Keratinocyte (primary cell): Measurements from ENCODE around the gene CORO2B. TPM values are rescaled to one million over a fixed set of nuclear protein-coding genes. Genes with fewer than 3 reads are reported as not detected.

Experiments used
- DNase-seq: peaks from one replicate; pipeline ENCODE4 v3.0.0-alpha.2; 2011; ENCODE audit warnings: low read depth, missing footprints, low spot score
- FAIRE-seq: peaks from 2 replicates; lab custom pipeline; 2011; peaks lifted over from hg19 to GRCh38; lab: Jason Lieb, UNC
- H2AFZ ChIP-seq: 2 replicates; pipeline ENCODE4 v1.6.0; 2012; ENCODE audit warnings: low read length, control low read depth, inconsistent platforms; ENCODE audit not compliant: control insufficient read depth
- H3K27ac ChIP-seq: 2 replicates; pipeline ENCODE4 v1.5.1; 2011; ENCODE audit warnings: low read length; ENCODE audit not compliant: control insufficient read depth, insufficient read depth
- H3K27me3 ChIP-seq: 3 replicates; pipeline ENCODE4 v1.6.0; 2011; ENCODE audit warnings: low read length; ENCODE audit not compliant: control insufficient read depth, insufficient read depth; ENCODE audit errors: extremely low read depth
- H3K36me3 ChIP-seq, 2 experiments: 2 replicates in 1 of 2; 3 replicates in 1 of 2; pipeline ENCODE4 v1.5.1; 2011; ENCODE audit warnings: low read length in 2 of 2, mild to moderate bottlenecking in 1 of 2; ENCODE audit not compliant: control insufficient read depth in 2 of 2, insufficient read depth in 2 of 2; ENCODE audit errors: extremely low read depth in 1 of 2
- H3K4me1 ChIP-seq: 3 replicates; pipeline ENCODE4 v1.5.1; 2011; ENCODE audit warnings: low read length; ENCODE audit not compliant: control insufficient read depth, insufficient read depth; ENCODE audit errors: extremely low read depth
- H3K4me2 ChIP-seq: 3 replicates; pipeline ENCODE4 v1.6.0; 2011; ENCODE audit warnings: low read depth, low read length; ENCODE audit not compliant: control insufficient read depth, insufficient read depth; ENCODE audit errors: extremely low read depth
- H3K4me3 ChIP-seq, 3 experiments: fragments of 200-600 bp in 1 of 3; sonication (generic) in 1 of 3; 2 replicates in 2 of 3; 3 replicates in 1 of 3; pipeline ENCODE4 v1.5.1; 2011 to 2016; ENCODE audit warnings: low read length in 3 of 3, mild to moderate bottlenecking in 3 of 3, control low read depth in 2 of 3, inconsistent platforms in 1 of 3, low read depth in 1 of 3, mixed read lengths in 1 of 3, mixed run types in 1 of 3, moderate library complexity in 1 of 3; ENCODE audit not compliant: control insufficient read depth in 2 of 3, insufficient read depth in 2 of 3; ENCODE audit errors: extremely low read depth in 1 of 3
- H3K79me2 ChIP-seq: 2 replicates; pipeline ENCODE4 v1.6.0; 2012; ENCODE audit warnings: low read length; ENCODE audit not compliant: control insufficient read depth, insufficient read depth
- H3K9ac ChIP-seq: 3 replicates; pipeline ENCODE4 v1.6.0; 2011; ENCODE audit warnings: low read length; ENCODE audit not compliant: control insufficient read depth, insufficient read depth; ENCODE audit errors: extremely low read depth
- H3K9me1 ChIP-seq: 3 replicates; pipeline ENCODE4 v1.6.0; 2011; ENCODE audit warnings: low read length; ENCODE audit not compliant: control insufficient read depth, insufficient read depth; ENCODE audit errors: extremely low read depth
- H3K9me3 ChIP-seq: 2 replicates; pipeline ENCODE4 v1.5.1; 2012; ENCODE audit warnings: low read depth, low read length; ENCODE audit not compliant: control insufficient read depth
- H4K20me1 ChIP-seq: 3 replicates; pipeline ENCODE4 v1.6.0; 2011; ENCODE audit warnings: low read length; ENCODE audit not compliant: control insufficient read depth, insufficient read depth; ENCODE audit errors: extremely low read depth
- EZH2 ChIP-seq: IDR thresholded peaks from one replicate; pipeline ENCODE4 v1.6.1; 2012; ENCODE audit warnings: inconsistent platforms, mild to moderate bottlenecking, low read length, moderate library complexity
- dilution Hi-C: fragments of 300-500 bp; cut with MboI; formaldehyde crosslinking; loops from one replicate; pipeline ENCODE4 v1.7.0; 2020; ENCODE audit warnings: low sequenced_read_pairs; ENCODE audit not compliant: extremely low pct_ligation_motif_present
- polyA plus RNA-seq, 5 experiments: library from polyadenylated mRNA; depleted of rRNA in 3 of 5; stranded (reverse) in 3 of 5; stranded (forward) in 1 of 5; unstranded in 1 of 5; fragments of >200 nt; gene quantifications; 1 replicate in 1 of 5; 2 replicates in 3 of 5; 3 replicates in 1 of 5; pipeline versions ENCODE4 v1.2.1 to v1.2.3, GENCODE V29; 2011 to 2012; ENCODE audit warnings: missing spikeins in 2 of 5, low read depth in 1 of 5, low replicate concordance in 1 of 5
- TF ChIP-seq, protein P1 (sequence below), 3 experiments: IDR thresholded peaks in 1 of 3; conservative IDR thresholded peaks in 1 of 3; optimal IDR thresholded peaks in 1 of 3; 2 replicates in 2 of 3; 3 replicates in 1 of 3; pipeline versions ENCODE3 to v1.5.1; 2011; ENCODE audit warnings: low read length in 3 of 3, mild to moderate bottlenecking in 3 of 3, moderate library complexity in 2 of 3, control low read depth in 1 of 3, inconsistent platforms in 1 of 3; ENCODE audit not compliant: insufficient read depth in 2 of 3; ENCODE audit errors: extremely low read depth in 1 of 3

The CORO2B gene
- polyA plus RNA-seq, 1 donor (not counting 4 experiments of a cell fraction or from before 2014, with no cell fraction given), result 0.13 TPM

- H4K20me1 ChIP-seq, result no peaks in the 10 kb centered on the region
- H3K27me3 ChIP-seq, result peaks cover 4% of the 10 kb centered on the region
- no peak for DNase-seq
- H3K79me2 ChIP-seq, result no peaks in the 10 kb centered on the region
- no peaks in the 10 kb centered on the region for H3K36me3 ChIP-seq
- no peak for TF ChIP-seq EZH2
- TF ChIP-seq, protein P1, sequence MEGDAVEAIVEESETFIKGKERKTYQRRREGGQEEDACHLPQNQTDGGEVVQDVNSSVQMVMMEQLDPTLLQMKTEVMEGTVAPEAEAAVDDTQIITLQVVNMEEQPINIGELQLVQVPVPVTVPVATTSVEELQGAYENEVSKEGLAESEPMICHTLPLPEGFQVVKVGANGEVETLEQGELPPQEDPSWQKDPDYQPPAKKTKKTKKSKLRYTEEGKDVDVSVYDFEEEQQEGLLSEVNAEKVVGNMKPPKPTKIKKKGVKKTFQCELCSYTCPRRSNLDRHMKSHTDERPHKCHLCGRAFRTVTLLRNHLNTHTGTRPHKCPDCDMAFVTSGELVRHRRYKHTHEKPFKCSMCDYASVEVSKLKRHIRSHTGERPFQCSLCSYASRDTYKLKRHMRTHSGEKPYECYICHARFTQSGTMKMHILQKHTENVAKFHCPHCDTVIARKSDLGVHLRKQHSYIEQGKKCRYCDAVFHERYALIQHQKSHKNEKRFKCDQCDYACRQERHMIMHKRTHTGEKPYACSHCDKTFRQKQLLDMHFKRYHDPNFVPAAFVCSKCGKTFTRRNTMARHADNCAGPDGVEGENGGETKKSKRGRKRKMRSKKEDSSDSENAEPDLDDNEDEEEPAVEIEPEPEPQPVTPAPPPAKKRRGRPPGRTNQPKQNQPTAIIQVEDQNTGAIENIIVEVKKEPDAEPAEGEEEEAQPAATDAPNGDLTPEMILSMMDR (optimal IDR thresholded peaks at IDR 0.05 in 1 of 3, IDR thresholded peaks at IDR 0.05 in 1 of 3, conservative IDR thresholded peaks at IDR 0.05 in 1 of 3; ENCODE audit: extremely low read depth in 1 of 3, insufficient read depth in 2 of 3, low read length in 3 of 3), result no peak
- FAIRE-seq, result no peak
- H2AFZ ChIP-seq, result no peak overlapping the region
- no peaks in the 10 kb centered on the region for H3K9me3 ChIP-seq
- H3K9ac ChIP-seq, result no peak overlapping the region
- no peak overlapping the region for H3K4me3 ChIP-seq
- dilution Hi-C loops, result no loop called here
- peaks cover 4% of the 10 kb centered on the region for H3K4me1 ChIP-seq
- H3K4me2 ChIP-seq, result no peak overlapping the region
- no peak overlapping the region for H3K27ac ChIP-seq
- H3K9me1 ChIP-seq, result no peaks in the 10 kb centered on the region
Measured at GRCh38 chr15:68765602-68766368, 187.0 kb downstream of the CORO2B start.

DNA sequence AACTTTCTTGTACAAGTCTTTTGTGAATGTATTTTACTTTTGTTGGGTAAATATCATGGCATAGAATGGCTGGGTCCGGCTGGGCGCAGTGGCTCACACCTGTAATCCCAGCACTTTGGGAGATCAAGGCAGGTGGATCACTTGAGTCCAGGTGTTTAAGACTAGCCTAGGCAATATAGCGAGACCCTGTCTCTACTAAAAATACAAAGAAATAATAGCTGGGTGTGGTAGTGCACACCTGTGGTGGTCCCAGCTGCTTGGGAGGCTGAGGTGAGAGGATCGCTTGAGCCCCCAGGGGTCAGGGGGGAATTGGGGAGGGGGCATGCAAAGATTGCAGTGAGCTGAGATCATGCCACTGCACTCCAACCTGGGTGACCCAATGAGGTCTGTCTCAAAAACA is 189.0 kb downstream of the CORO2B start:
- TF ChIP-seq EZH2, result no peak
- TF ChIP-seq, protein P1 (optimal IDR thresholded peaks at IDR 0.05 in 1 of 3, IDR thresholded peaks at IDR 0.05 in 1 of 3, conservative IDR thresholded peaks at IDR 0.05 in 1 of 3; ENCODE audit: extremely low read depth in 1 of 3, insufficient read depth in 2 of 3, low read length in 3 of 3), result no peak
- Histone ChIP-seq H4K20me1 (no peaks in the 10 kb centered on the region), H2AFZ (no peak overlapping the region), H3K9me1 (no peaks in the 10 kb centered on the region), H3K4me2 (no peak overlapping the region), H3K27ac (no peak overlapping the region), H3K9ac (no peak overlapping the region), H3K79me2 (no peaks in the 10 kb centered on the region), H3K9me3 (no peaks in the 10 kb centered on the region), H3K4me3 (no peak overlapping the region), H3K4me1 (peaks cover 4% of the 10 kb centered on the region), H3K36me3 (no peaks in the 10 kb centered on the region), H3K27me3 (peaks cover 4% of the 10 kb centered on the region)
- FAIRE-seq (no peak), DNase-seq (no peak)
- dilution Hi-C loops, result no loop called here
